SU-DHL-6 (cell line): ENCODE data around the gene VPS33A.

Experiments
- H2AFZ ChIP-seq: fragments of 200-600 bp; sonication (generic); 2 replicates; pipeline ENCODE4 v1.6.1; 2014; ENCODE audit warnings: low read depth, mild to moderate bottlenecking, moderate library complexity, mixed read lengths, antibody characterized with exemption, low read length; ENCODE audit not compliant: severe bottlenecking
- H3F3A ChIP-seq: fragments of 200-600 bp; shearing (Covaris generic); 2 replicates; pipeline ENCODE4 v1.6.0; 2016; ENCODE audit warnings: antibody characterized with exemption, mild to moderate bottlenecking; ENCODE audit not compliant: insufficient read depth
- H3K27ac ChIP-seq: fragments of 200-600 bp; sonication (generic); 2 replicates; pipeline ENCODE4 v1.5.1; 2016; ENCODE audit warnings: low read depth, mild to moderate bottlenecking, low read length, moderate library complexity, mixed read lengths
- H3K27me3 ChIP-seq: fragments of 200-600 bp; sonication (generic), shearing (Covaris generic); 2 replicates; pipeline ENCODE4 v1.6.0; 2014; ENCODE audit warnings: mild to moderate bottlenecking, low read length
- H3K36me3 ChIP-seq: fragments of 200-600 bp; sonication (generic); 2 replicates; pipeline ENCODE4 v1.6.1; 2014; ENCODE audit warnings: mild to moderate bottlenecking, low read length, mixed read lengths
- H3K4me2 ChIP-seq: fragments of 300-600, 200-600 bp; shearing (Covaris generic), sonication (generic); 2 replicates; pipeline ENCODE4 v1.6.0; 2014; ENCODE audit warnings: low read length, low read depth, mild to moderate bottlenecking; ENCODE audit not compliant: poor library complexity, severe bottlenecking
- H3K4me3 ChIP-seq: fragments of 200-600 bp; sonication (generic); 2 replicates; pipeline ENCODE4 v1.5.1; 2014; ENCODE audit warnings: antibody characterized with exemption, low read length, mild to moderate bottlenecking, mixed read lengths; ENCODE audit not compliant: insufficient read depth, poor library complexity, severe bottlenecking
- H3K79me2 ChIP-seq: fragments of 200-600 bp; sonication (generic); 2 replicates; pipeline ENCODE4 v1.6.1; 2014; ENCODE audit warnings: mild to moderate bottlenecking, low read length, moderate library complexity; ENCODE audit not compliant: insufficient read depth
- H3K9ac ChIP-seq: fragments of 200-600 bp; sonication (generic); 2 replicates; pipeline ENCODE4 v1.7.0; 2014; ENCODE audit warnings: mild to moderate bottlenecking, low read length
- H3K9me2 ChIP-seq: fragments of 200-600 bp; sonication (generic); replicated peaks from 2 replicates; pipeline ENCODE4 v1.6.1; 2014; ENCODE audit warnings: low read length; ENCODE audit not compliant: insufficient read depth
- H3K9me3 ChIP-seq: fragments of 200-600 bp; sonication (generic); 2 replicates; pipeline ENCODE4 v1.6.1; 2014; ENCODE audit warnings: low read length, mixed read lengths; ENCODE audit not compliant: insufficient read depth
- H4K20me1 ChIP-seq: fragments of 200-600 bp; sonication (generic); 2 replicates; pipeline ENCODE4 v1.6.1; 2014; ENCODE audit warnings: low read depth, mild to moderate bottlenecking, antibody characterized with exemption, low read length, moderate library complexity, mixed read lengths
- CTCF ChIP-seq: fragments of 200-600 bp; sonication (generic); IDR thresholded peaks from one replicate; pipeline ENCODE4 v1.5.1; 2017; ENCODE audit warnings: antibody characterized with exemption, mild to moderate bottlenecking, low read length, moderate library complexity; ENCODE audit not compliant: insufficient read depth, poor library complexity, severe bottlenecking
- EZH2phosphoT487 ChIP-seq: fragments of 200-600 bp; sonication (generic), shearing (Covaris generic); conservative IDR thresholded peaks from 2 replicates; pipeline ENCODE4 v1.6.1; 2018; ENCODE audit warnings: mild to moderate bottlenecking, antibody characterized with exemption, low read length, moderate library complexity, mixed read lengths

The VPS33A gene

GRCh38 chr12:122185079-122185478, 81.2 kb downstream of the VPS33A start:
- Histone ChIP-seq H3K9me2 (no peaks in the 10 kb centered on the region), H3K27ac (no peak overlapping the region), H3K4me3 (no peak overlapping the region), H3K9ac (no peak overlapping the region), H3K27me3 (no peaks in the 10 kb centered on the region), H3F3A (no peaks in the 10 kb centered on the region), H4K20me1 (no peaks in the 10 kb centered on the region), H3K36me3 (no peaks in the 10 kb centered on the region), H3K4me2 (no peak overlapping the region), H3K79me2 (no peaks in the 10 kb centered on the region), H2AFZ (no peak overlapping the region), H3K9me3 (no peaks in the 10 kb centered on the region)
- TF ChIP-seq EZH2phosphoT487 (no peak), CTCF (no peak)

- no peak overlapping the region for H3K27ac ChIP-seq
- TF ChIP-seq EZH2phosphoT487 (no peak), CTCF (no peak)
- H4K20me1 ChIP-seq = no peaks in the 10 kb centered on the region
- no peak overlapping the region for H3K9ac ChIP-seq
- no peaks in the 10 kb centered on the region for H3K36me3 ChIP-seq
- no peak overlapping the region for H2AFZ ChIP-seq
- H3K9me3 ChIP-seq = no peaks in the 10 kb centered on the region
- H3K4me3 ChIP-seq = no peak overlapping the region
- no peaks in the 10 kb centered on the region for H3F3A ChIP-seq
- H3K9me2 ChIP-seq = no peaks in the 10 kb centered on the region
- no peaks in the 10 kb centered on the region for H3K79me2 ChIP-seq
- H3K27me3 ChIP-seq = no peaks in the 10 kb centered on the region
- no peak overlapping the region for H3K4me2 ChIP-seq
These were observed 81.8 kb downstream of the VPS33A start for GRCh38 chr12:122184517-122184916.

- Histone ChIP-seq H2AFZ (no peak overlapping the region), H3K4me2 (no peak overlapping the region), H3K9me2 (no peaks in the 10 kb centered on the region), H3K9me3 (no peaks in the 10 kb centered on the region), H4K20me1 (no peaks in the 10 kb centered on the region), H3F3A (no peaks in the 10 kb centered on the region), H3K27ac (no peak overlapping the region), H3K79me2 (no peaks in the 10 kb centered on the region), H3K4me3 (no peak overlapping the region), H3K9ac (no peak overlapping the region), H3K27me3 (no peaks in the 10 kb centered on the region), H3K36me3 (no peaks in the 10 kb centered on the region)
- TF ChIP-seq CTCF (no peak), EZH2phosphoT487 (no peak)
These were observed 82.7 kb downstream of the VPS33A start for GRCh38 chr12:122183588-122183940.
